Mesenchymal stem cell (in vitro differentiated cells and primary cell): ENCODE data around the gene LINGO4.

Experiments
- DNase-seq: peaks from one replicate; pipeline ENCODE4 v3.0.0-alpha.2; 2013
- H2AFZ ChIP-seq: one replicate; pipeline ENCODE4 v1.6.1; 2013; ENCODE audit warnings: low read depth, mild to moderate bottlenecking, control low read depth, inconsistent platforms, low read length, moderate library complexity
- H2AK5ac ChIP-seq: 2 replicates; pipeline ENCODE4 v1.6.1; 2013; ENCODE audit warnings: low read length, moderate library complexity, mild to moderate bottlenecking, inconsistent platforms; ENCODE audit not compliant: severe bottlenecking
- H2BK120ac ChIP-seq: one replicate; pipeline ENCODE4 v1.6.1; 2013; ENCODE audit warnings: low read depth, mild to moderate bottlenecking, inconsistent platforms, low read length, moderate library complexity
- H2BK12ac ChIP-seq, 2 experiments: one replicate each; pipeline ENCODE4 v1.6.1; 2013; ENCODE audit warnings: inconsistent platforms in 2 of 2, low read length in 2 of 2, mild to moderate bottlenecking in 2 of 2, moderate library complexity in 2 of 2, control low read depth in 1 of 2
- H2BK15ac ChIP-seq: one replicate; pipeline ENCODE4 v1.6.1; 2013; ENCODE audit warnings: mild to moderate bottlenecking, low read depth, inconsistent platforms; ENCODE audit not compliant: poor library complexity, severe bottlenecking
- H2BK5ac ChIP-seq: 2 replicates; pipeline ENCODE4 v1.6.1; 2013; ENCODE audit warnings: low read depth, mild to moderate bottlenecking, low read length, control low read depth, inconsistent platforms; ENCODE audit not compliant: poor library complexity, severe bottlenecking
- H3K14ac ChIP-seq, 2 experiments: one replicate each; pipeline ENCODE4 v1.6.1; 2013; ENCODE audit warnings: inconsistent platforms in 2 of 2, low read length in 2 of 2, control low read depth in 1 of 2, mild to moderate bottlenecking in 1 of 2, moderate library complexity in 1 of 2
- H3K18ac ChIP-seq, 2 experiments: one replicate each; pipeline ENCODE4 v1.6.1; 2013; ENCODE audit warnings: inconsistent platforms in 2 of 2, low read length in 2 of 2, control low read depth in 1 of 2, low read depth in 1 of 2, mild to moderate bottlenecking in 1 of 2
- H3K23ac ChIP-seq, 2 experiments: one replicate each; pipeline ENCODE4 v1.6.1; 2013; ENCODE audit warnings: inconsistent platforms in 2 of 2, low read length in 2 of 2, mild to moderate bottlenecking in 2 of 2, moderate library complexity in 2 of 2, control low read depth in 1 of 2
- H3K27ac ChIP-seq: 2 replicates; pipeline ENCODE4 v1.5.1; 2013; ENCODE audit warnings: mild to moderate bottlenecking, moderate library complexity, low read length, control low read depth, inconsistent platforms; ENCODE audit not compliant: poor library complexity, severe bottlenecking
- H3K27me3 ChIP-seq, 2 experiments: 2 replicates each; pipeline versions ENCODE4 v1.6.1 to v1.7.0; 2013; ENCODE audit warnings: low read length in 2 of 2, mild to moderate bottlenecking in 2 of 2, moderate library complexity in 2 of 2, control low read depth in 1 of 2, inconsistent platforms in 1 of 2; ENCODE audit not compliant: control insufficient read depth in 1 of 2, insufficient read depth in 1 of 2
- H3K36me3 ChIP-seq, 2 experiments: 2 replicates each; pipeline versions ENCODE4 v1.6.1 to v1.7.0; 2013; ENCODE audit warnings: low read length in 2 of 2, control low read depth in 1 of 2, inconsistent platforms in 1 of 2, low read depth in 1 of 2, mild to moderate bottlenecking in 1 of 2; ENCODE audit not compliant: insufficient read depth in 2 of 2, control insufficient read depth in 1 of 2
- H3K4ac ChIP-seq, 2 experiments: one replicate each; pipeline ENCODE4 v1.6.1; 2013; ENCODE audit warnings: inconsistent platforms in 2 of 2, low read length in 2 of 2, mild to moderate bottlenecking in 2 of 2, moderate library complexity in 2 of 2, control low read depth in 1 of 2, low read depth in 1 of 2
- H3K4me1 ChIP-seq: 2 replicates; pipeline ENCODE4 v1.6.1; 2013; ENCODE audit warnings: low read depth, low read length, control low read depth; ENCODE audit not compliant: control insufficient read depth, insufficient read depth
- H3K4me2 ChIP-seq: 2 replicates; pipeline ENCODE4 v1.6.1; 2013; ENCODE audit warnings: low read length, mild to moderate bottlenecking, inconsistent platforms; ENCODE audit not compliant: poor library complexity, severe bottlenecking
- H3K4me3 ChIP-seq, 2 experiments: 2 replicates each; pipeline versions ENCODE4 v1.5.1 to v1.7.0; 2013; ENCODE audit warnings: low read length in 2 of 2, mild to moderate bottlenecking in 2 of 2, control low read depth in 1 of 2, low read depth in 1 of 2; ENCODE audit not compliant: insufficient read depth in 1 of 2
- H3K79me1 ChIP-seq: replicated peaks from 2 replicates; pipeline ENCODE4 v1.6.1; 2013; ENCODE audit warnings: mild to moderate bottlenecking, control low read depth, low read length, inconsistent platforms; ENCODE audit not compliant: poor library complexity, severe bottlenecking
- H3K9ac ChIP-seq: 2 replicates; pipeline ENCODE4 v1.7.0; 2013; ENCODE audit warnings: mild to moderate bottlenecking, low read length, moderate library complexity
- H3K9me3 ChIP-seq: 2 replicates; pipeline ENCODE4 v1.7.0; 2013; ENCODE audit warnings: mild to moderate bottlenecking, low read length; ENCODE audit not compliant: control insufficient read depth
- H4K8ac ChIP-seq: one replicate; pipeline ENCODE4 v1.6.1; 2013; ENCODE audit warnings: inconsistent platforms, mild to moderate bottlenecking, low read length, moderate library complexity
- H4K91ac ChIP-seq: one replicate; pipeline ENCODE4 v1.6.1; 2013; ENCODE audit warnings: mild to moderate bottlenecking, low read length, inconsistent platforms
- WGBS: methylation state at CpG from one replicate; pipeline ENCODE4 v1.1.7; 2013; ENCODE audit warnings: mixed read lengths; 5-methylcytosine and 5-hydroxymethylcytosine counted together

Gene LINGO4

DNA sequence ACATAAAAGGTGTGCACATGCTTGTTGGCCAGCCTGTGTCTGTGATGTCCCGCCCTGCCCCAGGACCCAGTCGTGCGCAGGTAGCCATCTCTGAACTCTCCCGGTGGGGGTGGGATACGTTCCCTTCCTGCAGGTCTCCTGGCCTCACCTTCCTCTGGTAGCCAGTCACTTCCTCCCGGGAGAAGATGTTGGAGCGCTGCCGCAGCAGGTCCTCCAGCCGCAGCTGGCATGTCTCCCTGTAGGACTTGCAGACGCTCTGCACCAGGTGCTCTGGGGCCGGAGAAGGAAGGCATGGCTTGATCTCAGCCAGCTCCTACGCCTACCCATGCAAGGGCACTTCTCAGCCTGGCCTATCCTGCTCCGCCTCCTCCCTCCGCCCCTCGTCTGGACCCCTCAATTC, 9.2 kb upstream of the LINGO4 start:
- Histone ChIP-seq H2BK15ac (no peak overlapping the region), H4K8ac (no peak overlapping the region), H2BK120ac (no peak overlapping the region), H3K4ac (no peak overlapping the region), H2BK12ac (no peak overlapping the region), H3K36me3 (no peaks in the 10 kb centered on the region), H3K4me3 (no peak overlapping the region), H3K4me2 (no peak overlapping the region), H2AFZ (no peak overlapping the region), H3K9ac (no peak overlapping the region), H3K18ac (no peak overlapping the region), H2BK5ac (no peak overlapping the region), H3K27ac (no peak overlapping the region), H2AK5ac (no peak overlapping the region), H3K27me3 (peaks cover 57 to 63% of the 10 kb centered on the region in 2 experiments), H3K14ac (no peak overlapping the region), H3K9me3 (no peaks in the 10 kb centered on the region), H3K23ac (no peak overlapping the region), H4K91ac (no peak overlapping the region), H3K4me1 (no peaks in the 10 kb centered on the region), H3K79me1 (no peaks in the 10 kb centered on the region)
- 77% methylated on average over 15 of the region's 15 CpGs for WGBS
- DNase-seq = no peak

DNA sequence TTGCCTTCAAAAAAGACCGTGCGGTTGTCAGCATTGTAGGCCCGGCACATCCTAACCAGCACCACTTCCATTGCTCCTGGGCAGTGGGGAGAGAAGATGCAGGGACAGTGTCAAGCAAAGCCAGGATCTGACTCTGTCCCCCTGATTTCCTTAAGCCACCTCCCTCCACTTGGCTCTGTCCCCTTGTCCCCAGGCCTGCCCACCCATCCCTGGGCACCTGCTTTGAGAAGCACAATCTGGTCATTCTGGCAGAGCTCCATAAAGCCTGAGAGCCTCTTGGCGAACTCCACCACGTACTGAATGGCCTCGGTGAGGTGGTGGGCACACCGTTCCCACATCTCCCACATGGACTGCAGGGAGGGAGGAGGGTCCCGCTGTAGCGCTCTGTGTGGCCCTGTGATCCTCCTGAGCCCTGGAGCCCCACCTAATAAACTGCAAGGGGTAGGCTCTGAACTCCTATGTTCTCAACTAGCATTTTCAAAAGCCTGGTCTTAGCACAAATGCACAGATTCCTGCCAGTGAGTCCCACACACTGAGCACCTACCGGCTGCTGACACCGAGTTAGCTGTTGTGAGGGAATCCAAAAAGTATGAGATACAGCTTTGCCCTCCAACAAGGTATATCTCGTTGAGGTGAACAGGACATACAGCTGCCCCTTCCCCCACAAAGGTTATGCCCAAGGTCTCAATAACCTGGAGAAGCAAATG, 8.2 kb upstream of the LINGO4 start:
- Histone ChIP-seq H3K79me1 (no peaks in the 10 kb centered on the region), H4K8ac (no peak overlapping the region), H2BK120ac (no peak overlapping the region), H3K23ac (no peak overlapping the region), H3K9me3 (no peaks in the 10 kb centered on the region), H2BK15ac (no peak overlapping the region), H3K27ac (no peak overlapping the region), H3K9ac (no peak overlapping the region), H2BK5ac (no peak overlapping the region), H2BK12ac (no peak overlapping the region), H3K27me3 (peaks cover 52 to 62% of the 10 kb centered on the region in 2 experiments), H3K4me3 (no peak overlapping the region), H3K14ac (no peak overlapping the region), H4K91ac (no peak overlapping the region), H3K4me2 (no peak overlapping the region), H3K36me3 (no peaks in the 10 kb centered on the region), H3K4ac (no peak overlapping the region), H2AFZ (no peak overlapping the region), H3K18ac (no peak overlapping the region), H2AK5ac (no peak overlapping the region), H3K4me1 (no peaks in the 10 kb centered on the region)
- 83% methylated on average over 11 of the region's 12 CpGs for WGBS
- DNase-seq = no peak

DNA sequence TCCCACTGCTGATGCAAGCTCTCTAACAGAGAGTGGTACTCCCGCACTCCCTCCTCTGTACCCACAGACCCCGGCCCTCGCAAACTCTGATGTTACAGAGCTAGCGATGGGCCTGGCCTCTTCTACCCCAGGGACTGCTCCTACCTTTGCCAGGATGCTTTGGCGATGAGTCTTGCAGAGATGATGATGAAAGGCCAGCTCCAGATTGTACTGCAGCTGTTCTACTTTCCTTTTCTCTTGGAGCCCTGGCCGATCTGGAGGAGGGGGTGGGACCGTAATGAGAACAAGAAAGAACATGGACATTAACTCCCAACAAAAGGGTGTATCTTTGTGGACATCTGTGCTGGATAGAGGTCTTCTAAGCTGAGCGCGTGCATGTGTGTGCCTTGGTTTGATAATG, 6.0 kb upstream of the LINGO4 start:
- no peaks in the 10 kb centered on the region for H3K4me1 ChIP-seq
- H3K23ac ChIP-seq = no peak overlapping the region
- no peak overlapping the region for H3K4me2 ChIP-seq
- H4K91ac ChIP-seq = no peak overlapping the region
- no peak overlapping the region for H4K8ac ChIP-seq
- no peak overlapping the region for H2BK120ac ChIP-seq
- no peak for DNase-seq
- H2BK5ac ChIP-seq = no peak overlapping the region
- H3K14ac ChIP-seq = no peak overlapping the region
- WGBS = 86% methylated on average over 9 of the region's 9 CpGs
- no peak overlapping the region for H2BK15ac ChIP-seq
- no peak overlapping the region for H3K4me3 ChIP-seq
- no peaks in the 10 kb centered on the region for H3K36me3 ChIP-seq
- no peak overlapping the region for H3K9ac ChIP-seq
- no peak overlapping the region for H2AFZ ChIP-seq
- no peak overlapping the region for H3K27ac ChIP-seq
- no peaks in the 10 kb centered on the region for H3K9me3 ChIP-seq
- no peaks in the 10 kb centered on the region for H3K79me1 ChIP-seq
- H3K27me3 ChIP-seq = peaks cover 56 to 66% of the 10 kb centered on the region in 2 experiments
- H3K18ac ChIP-seq = no peak overlapping the region
- H2BK12ac ChIP-seq = no peak overlapping the region
- no peak overlapping the region for H3K4ac ChIP-seq
- no peak overlapping the region for H2AK5ac ChIP-seq

DNA sequence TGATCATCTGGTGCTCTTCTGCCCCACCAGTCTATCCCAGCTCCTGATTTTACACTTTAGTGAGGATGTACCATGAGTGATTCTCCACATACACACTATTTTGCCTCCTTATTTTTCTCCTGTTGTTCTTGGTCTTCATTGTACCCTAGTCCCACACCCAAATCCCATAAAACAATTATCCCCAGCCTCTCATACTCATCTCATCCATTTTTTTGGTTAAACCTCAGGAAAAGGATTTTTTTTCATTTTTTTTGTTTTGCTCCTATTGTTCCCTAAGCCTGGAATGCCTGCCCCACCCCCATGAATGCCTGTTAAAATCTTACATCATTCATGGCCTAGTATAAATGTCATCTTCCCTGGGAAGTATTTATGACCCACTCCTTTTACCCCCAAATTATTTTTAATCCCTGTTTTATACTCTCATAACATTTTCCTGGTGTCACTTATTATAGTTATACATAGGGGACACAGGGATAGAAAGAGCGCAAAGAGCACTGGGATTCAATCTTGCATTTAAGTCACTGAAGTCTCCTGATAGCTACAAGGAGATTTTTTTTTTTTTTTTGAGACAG, 4.9 kb upstream of the LINGO4 start:
- H2AFZ ChIP-seq = no peak overlapping the region
- no peaks in the 10 kb centered on the region for H3K79me1 ChIP-seq
- no peak overlapping the region for H3K9ac ChIP-seq
- H2BK12ac ChIP-seq = no peak overlapping the region
- H3K9me3 ChIP-seq = no peaks in the 10 kb centered on the region
- H3K4me2 ChIP-seq = no peak overlapping the region
- no peak overlapping the region for H2BK120ac ChIP-seq
- no peak overlapping the region for H3K4me3 ChIP-seq
- H2AK5ac ChIP-seq = no peak overlapping the region
- H2BK15ac ChIP-seq = no peak overlapping the region
- peaks cover 58 to 68% of the 10 kb centered on the region in 2 experiments for H3K27me3 ChIP-seq
- H2BK5ac ChIP-seq = no peak overlapping the region
- H4K91ac ChIP-seq = no peak overlapping the region
- no peaks in the 10 kb centered on the region for H3K36me3 ChIP-seq
- no peak overlapping the region for H3K27ac ChIP-seq
- H4K8ac ChIP-seq = no peak overlapping the region
- 100% methylated on average over 1 of the region's 1 CpG for WGBS
- no peaks in the 10 kb centered on the region for H3K4me1 ChIP-seq
- no peak overlapping the region for H3K18ac ChIP-seq
- no peak overlapping the region for H3K23ac ChIP-seq
- no peak overlapping the region for H3K4ac ChIP-seq
- no peak for DNase-seq
- H3K14ac ChIP-seq = no peak overlapping the region
